SK-N-SH treated with all-trans-retinoic acid at 6 μM for 48 hours (cell line): ENCODE results near the gene ULK1.

ENCODE experiments used
- ARNTL ChIP-seq: fragments of 450-650 bp; formaldehyde crosslinking; IDR thresholded peaks from 2 replicates; pipeline ENCODE4 v1.5.0; 2020; ENCODE audit warnings: low read depth, mild to moderate bottlenecking, moderate library complexity, borderline replicate concordance
- BACH2 ChIP-seq: fragments of 250-450 bp; sonication (Bioruptor Pico); IDR thresholded peaks from 2 replicates; pipeline ENCODE4 v1.9.0; 2021; ENCODE audit warnings: mild to moderate bottlenecking, borderline replicate concordance
- CSRNP3 ChIP-seq: fragments of 250-450 bp; sonication (Bioruptor Pico); IDR thresholded peaks from 2 replicates; pipeline ENCODE4 v1.5.1; 2021; ENCODE audit warnings: mild to moderate bottlenecking, moderate library complexity
- ISL1 ChIP-seq: fragments of 250-450 bp; sonication (Bioruptor Pico); IDR thresholded peaks from 2 replicates; pipeline ENCODE4 v2.1.2; 2022; ENCODE audit warnings: mild to moderate bottlenecking, moderate library complexity
- PATZ1 ChIP-seq: fragments of 250-450 bp; sonication (Bioruptor Pico); IDR thresholded peaks from 2 replicates; pipeline ENCODE4 v1.8.0; 2020; ENCODE audit warnings: mild to moderate bottlenecking, moderate library complexity, borderline replicate concordance
- RARB ChIP-seq: fragments of 250-450 bp; sonication (Bioruptor Pico); IDR thresholded peaks from 2 replicates; pipeline ENCODE4 v1.8.0; 2021; ENCODE audit warnings: mild to moderate bottlenecking, moderate library complexity
- SNAI2 ChIP-seq: fragments of 250-450 bp; sonication (Bioruptor Pico); IDR thresholded peaks from 2 replicates; pipeline ENCODE4 v1.5.0; 2020; ENCODE audit warnings: mild to moderate bottlenecking, moderate library complexity
- ZFP3 ChIP-seq: fragments of 250-450 bp; sonication (Bioruptor Pico); IDR thresholded peaks from 2 replicates; pipeline ENCODE4 v1.5.0; 2020; ENCODE audit warnings: mild to moderate bottlenecking, moderate library complexity
- ZFP30 ChIP-seq: fragments of 450-650 bp; formaldehyde crosslinking; IDR thresholded peaks from 2 replicates; pipeline ENCODE4 v1.5.0; 2022; ENCODE audit warnings: mild to moderate bottlenecking, moderate library complexity

GRCh38 chr12:131901431-131902331 lies 7.3 kb downstream of the ULK1 start:
- TF ChIP-seq RARB (CRISPR knock-in tag): no peak
- TF ChIP-seq ARNTL (CRISPR knock-in tag): no peak
- TF ChIP-seq ZFP30: no peak
- no peak for TF ChIP-seq ISL1 (CRISPR knock-in tag)
- no peak for TF ChIP-seq ZFP3
- no peak for TF ChIP-seq SNAI2 (CRISPR knock-in tag)
- TF ChIP-seq PATZ1: no peak
- no peak for TF ChIP-seq BACH2 (CRISPR knock-in tag)
- no peak for TF ChIP-seq CSRNP3 (CRISPR knock-in tag)
